Activated naive CD8-positive, alpha-beta T cell treated with anti-CD3 and anti-CD28 coated beads, Interleukin-2, amount 50 U/mL, for 24 hours (primary cell): Measurements from ENCODE around the gene TUT1.
"Not testable (repeated sequence)": the region's sequence is repeated elsewhere in the genome, so short reads cannot be mapped to it uniquely, and the experiment has no call there.

ENCODE experiments used
- ATAC-seq: fragments of 150-1000 bp; cut with Tn5 transposase; one replicate; pipeline ENCODE4 v1.10.0; 2021
- DNase-seq: peaks from one replicate; pipeline ENCODE4 v3.0.0; 2021
- H3K27ac Mint-ChIP-seq: one replicate; pipeline ENCODE4 v1.8.0; 2021; ENCODE audit warnings: mild to moderate bottlenecking, mixed read lengths
- H3K27me3 Mint-ChIP-seq: one replicate; pipeline ENCODE4 v1.8.0; 2021; ENCODE audit warnings: mixed read lengths
- H3K36me3 Mint-ChIP-seq: one replicate; pipeline ENCODE4 v1.8.0; 2021; ENCODE audit warnings: low read depth, mixed read lengths
- H3K4me1 Mint-ChIP-seq: one replicate; pipeline ENCODE4 v1.8.0; 2021; ENCODE audit warnings: mixed read lengths
- H3K4me3 Mint-ChIP-seq: one replicate; pipeline ENCODE4 v1.8.0; 2021; ENCODE audit warnings: mild to moderate bottlenecking, moderate library complexity, mixed read lengths
- H3K9me3 Mint-ChIP-seq: one replicate; pipeline ENCODE4 v1.8.0; 2021; ENCODE audit warnings: mixed read lengths

The TUT1 gene

DNA sequence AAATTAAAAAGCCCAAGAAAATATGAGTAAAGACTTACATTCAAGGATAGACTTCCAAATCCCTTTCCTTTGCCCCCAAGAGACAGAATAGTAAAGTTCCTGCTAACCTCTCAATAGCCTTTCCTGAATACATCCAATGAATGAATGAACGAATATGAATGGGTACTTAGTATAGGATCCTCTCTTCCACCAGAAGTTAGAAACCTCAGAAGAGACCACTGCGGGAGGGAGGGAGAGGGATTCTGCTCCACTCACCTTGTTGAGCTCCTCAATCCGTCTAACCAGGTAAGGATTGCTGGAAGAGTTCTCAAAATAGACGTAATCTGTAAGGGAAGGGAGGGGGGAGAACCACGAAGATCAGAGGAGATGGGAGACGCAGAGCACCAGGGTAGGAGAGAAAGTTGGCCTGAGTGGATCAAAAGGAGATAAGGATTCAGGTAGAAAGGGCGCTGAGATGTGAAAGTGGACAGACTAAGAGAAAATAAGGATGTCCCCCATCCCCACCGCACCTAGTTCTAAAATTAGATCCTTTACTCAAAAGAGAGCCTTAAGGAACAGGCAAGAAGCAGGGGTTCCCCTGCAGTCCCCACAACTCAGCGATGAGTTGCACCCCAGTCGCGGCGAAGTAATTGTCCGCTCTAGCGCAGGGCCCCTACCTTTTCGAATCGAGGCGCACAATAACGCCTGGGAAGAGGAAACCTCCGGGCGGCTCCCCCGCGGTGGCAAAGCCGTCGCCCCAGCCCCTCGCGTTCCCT lies 9.2 kb upstream of the TUT1 start:
- Mint-ChIP-seq H3K27me3 (peaks cover 2% of the 10 kb centered on the region), H3K9me3 (no peaks in the 10 kb centered on the region), H3K27ac (peak overlapping the region; percentile 94), H3K4me3 (peak overlapping the region; percentile 91), H3K4me1 (peaks cover 47% of the 10 kb centered on the region), H3K36me3 (peaks cover 69% of the 10 kb centered on the region)
- ATAC-seq, result no peak
- no peak for DNase-seq

DNA sequence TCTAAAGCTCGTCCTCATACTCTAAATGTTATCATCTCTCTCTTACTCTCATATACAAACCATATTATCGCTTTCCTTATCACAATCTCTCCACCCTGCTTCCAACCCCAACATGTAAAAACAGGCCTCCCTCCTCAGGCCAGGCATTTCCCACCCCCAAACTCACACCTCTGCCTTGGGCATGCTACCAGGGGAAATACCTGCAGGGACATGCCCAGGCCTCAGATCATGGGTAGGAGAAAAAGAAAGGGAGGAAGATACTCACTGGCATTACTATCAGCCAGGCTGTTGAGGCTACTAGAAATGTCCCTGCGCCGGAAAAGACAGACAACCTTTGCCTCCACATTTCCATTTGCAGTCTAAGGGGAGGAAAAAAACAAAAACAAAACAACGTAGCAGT lies 8.6 kb upstream of the TUT1 start:
- Mint-ChIP-seq H3K36me3 (peaks cover 69% of the 10 kb centered on the region), H3K4me3 (peak overlapping the region; percentile 91), H3K9me3 (no peaks in the 10 kb centered on the region), H3K4me1 (peaks cover 44% of the 10 kb centered on the region), H3K27me3 (peaks cover 2% of the 10 kb centered on the region), H3K27ac (peak overlapping the region; percentile 94)
- DNase-seq (peak; percentile 40), ATAC-seq (no peak)

DNA sequence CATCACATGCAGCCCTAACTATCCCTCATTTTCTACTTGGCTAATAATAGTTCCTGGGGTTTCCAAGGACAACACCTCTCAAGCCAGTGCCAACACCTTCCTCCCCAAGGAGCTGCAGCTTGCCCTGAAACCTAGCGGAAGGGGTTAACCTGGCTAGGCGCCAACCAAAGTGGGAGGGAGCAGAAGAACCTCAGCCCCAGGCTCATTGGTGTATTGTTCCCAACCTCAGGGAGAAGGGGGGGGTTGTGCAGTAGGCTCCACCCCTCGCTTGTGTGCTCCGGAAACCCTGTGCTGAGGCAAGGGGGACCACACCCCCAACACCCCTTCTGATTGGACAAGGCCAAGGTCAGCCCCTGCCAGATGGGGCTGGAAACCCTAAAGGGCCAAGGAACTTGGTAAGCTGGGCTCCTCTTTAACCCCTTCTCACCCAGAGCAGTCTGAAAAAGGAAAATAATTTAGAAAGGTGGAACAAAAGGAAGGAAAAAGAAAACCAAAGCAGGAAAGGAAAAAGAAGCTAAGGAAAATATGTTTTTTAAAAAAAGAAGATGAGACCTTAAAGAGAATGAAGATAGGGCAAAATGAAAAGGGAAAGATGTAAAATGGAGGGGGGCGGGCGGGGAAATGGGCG lies 7.9 kb upstream of the TUT1 start:
- Mint-ChIP-seq H3K27ac (peak overlapping the region; percentile 94), H3K9me3 (no peaks in the 10 kb centered on the region), H3K4me3 (peak overlapping the region; percentile 91), H3K4me1 (peaks cover 47% of the 10 kb centered on the region), H3K36me3 (peaks cover 72% of the 10 kb centered on the region), H3K27me3 (peaks cover 2% of the 10 kb centered on the region)
- ATAC-seq (peak; percentile 75), DNase-seq (peak; percentile 95)

DNA sequence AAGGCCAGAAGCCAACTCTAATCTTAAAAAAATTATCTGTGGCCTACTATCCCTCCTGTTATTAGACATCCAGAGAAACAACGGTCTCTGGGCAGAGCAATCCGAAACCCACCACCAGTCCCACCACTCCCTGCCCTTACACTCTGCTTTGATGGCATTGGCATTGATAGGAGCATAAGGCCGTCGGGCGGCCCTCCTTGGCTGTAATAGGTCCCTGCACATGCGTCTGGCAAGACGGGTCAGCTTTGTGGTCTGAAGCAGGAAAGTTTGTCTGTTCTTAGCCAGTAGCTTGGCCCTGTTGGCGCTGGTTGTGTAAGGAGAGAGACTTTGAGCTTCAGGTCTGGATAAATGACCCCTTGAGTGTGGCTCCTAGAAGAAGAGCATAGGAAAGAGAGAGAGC lies 3.8 kb upstream of the TUT1 start:
- ATAC-seq, result no peak
- Mint-ChIP-seq H3K9me3 (no peaks in the 10 kb centered on the region), H3K27me3 (peaks cover 4% of the 10 kb centered on the region), H3K4me1 (peaks cover 63% of the 10 kb centered on the region), H3K4me3 (no peak overlapping the region), H3K36me3 (peaks cover 73% of the 10 kb centered on the region), H3K27ac (peak overlapping the region; percentile 54)
- DNase-seq, result no peak

DNA sequence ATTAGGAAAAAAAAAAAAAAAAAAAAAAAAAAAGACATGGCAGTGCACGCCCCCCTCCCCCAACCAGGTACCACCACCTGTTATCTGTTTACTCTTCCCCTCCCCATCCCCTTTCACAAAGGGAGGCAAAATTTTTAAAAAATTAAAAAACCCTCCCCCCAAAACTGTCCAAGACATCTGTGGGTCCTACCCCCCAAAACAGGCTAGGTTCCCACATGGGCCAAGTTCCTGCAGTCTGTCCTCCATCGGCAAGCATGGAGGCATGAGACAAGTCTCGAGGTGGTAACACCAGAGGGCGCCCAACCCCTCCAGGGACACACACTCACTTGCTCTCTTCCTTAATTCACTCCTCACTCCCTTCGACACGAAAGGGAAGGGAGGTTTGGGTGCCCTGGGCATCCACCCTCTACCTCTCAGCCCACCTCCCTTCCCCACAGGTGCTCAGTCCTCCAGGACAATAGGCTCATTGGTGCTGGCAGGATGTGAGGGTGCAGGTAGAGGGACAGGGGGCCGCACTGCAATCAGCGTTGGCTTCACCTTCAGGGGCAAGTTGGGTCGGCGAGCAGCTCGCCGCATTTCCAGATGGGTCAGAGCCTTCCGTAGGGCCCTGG lies 2.2 kb upstream of the TUT1 start:
- peaks cover 63% of the 10 kb centered on the region for H3K36me3 Mint-ChIP-seq
- DNase-seq (peak; percentile 81), ATAC-seq (peak; percentile 27)
- peaks cover 58% of the 10 kb centered on the region for H3K4me1 Mint-ChIP-seq
- peak overlapping the region; percentile 66 for H3K4me3 Mint-ChIP-seq
- peaks cover 4% of the 10 kb centered on the region for H3K27me3 Mint-ChIP-seq
- H3K27ac Mint-ChIP-seq, result peak overlapping the region; percentile 84
- no peaks in the 10 kb centered on the region for H3K9me3 Mint-ChIP-seq

DNA sequence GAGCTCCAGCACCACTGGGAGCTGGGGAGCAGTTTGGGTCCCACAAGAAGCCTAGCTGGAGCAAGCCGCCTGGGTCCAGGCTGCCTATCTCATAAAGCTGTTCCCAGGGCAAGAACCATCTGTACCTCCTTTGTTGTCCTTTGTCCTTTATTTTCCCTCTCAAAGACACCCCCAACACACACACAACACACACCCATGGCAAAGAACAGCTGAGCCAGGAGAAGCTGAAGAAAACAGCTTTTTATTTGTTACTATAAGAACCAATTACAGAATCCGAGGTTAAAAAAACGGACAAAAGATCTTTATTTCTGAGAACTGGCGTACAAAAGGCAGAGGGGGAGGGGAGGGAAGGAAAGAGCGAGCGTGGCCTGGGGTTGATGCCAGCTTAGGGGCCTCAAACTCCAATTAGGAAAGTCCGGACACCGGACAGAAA lies 1.7 kb upstream of the TUT1 start:
- peak overlapping the region; percentile 96 for H3K4me3 Mint-ChIP-seq
- no peaks in the 10 kb centered on the region for H3K9me3 Mint-ChIP-seq
- peak overlapping the region; percentile 92 for H3K27ac Mint-ChIP-seq
- H3K4me1 Mint-ChIP-seq, result peaks cover 54% of the 10 kb centered on the region
- DNase-seq (no peak), ATAC-seq (no peak)
- H3K27me3 Mint-ChIP-seq, result peaks cover 4% of the 10 kb centered on the region
- peaks cover 60% of the 10 kb centered on the region for H3K36me3 Mint-ChIP-seq

DNA sequence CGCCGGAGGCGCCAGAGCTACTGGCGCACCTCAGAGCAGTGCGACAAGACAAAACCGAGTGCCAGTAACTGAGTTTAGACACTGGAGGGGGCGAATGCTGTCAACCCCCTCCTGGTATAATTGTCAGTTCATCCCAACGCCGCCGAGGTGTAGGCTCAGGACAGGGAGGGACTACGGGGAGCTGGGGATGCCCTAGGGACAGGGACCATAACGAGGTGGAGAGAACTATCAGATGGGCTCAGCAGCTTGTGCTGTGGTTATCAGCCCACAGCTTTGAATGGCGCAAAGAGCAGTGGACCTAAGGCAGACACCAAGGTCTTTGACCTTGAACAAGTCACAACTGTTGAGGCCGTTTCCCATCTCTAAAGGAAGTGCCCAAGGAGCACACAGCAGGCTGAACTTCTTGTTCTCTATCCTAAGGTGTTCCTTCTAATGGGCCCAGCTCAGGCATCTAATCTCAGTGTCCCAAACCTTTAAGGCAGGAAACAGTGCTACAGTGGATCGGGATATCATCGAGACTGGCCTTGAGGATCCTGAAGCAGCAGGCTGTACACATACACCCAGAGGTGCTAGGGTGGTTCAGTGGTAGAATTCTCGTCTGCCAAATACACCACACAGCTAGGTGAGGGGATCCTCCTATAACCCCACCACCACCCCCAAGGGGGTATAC lies 958 bp upstream of the TUT1 start:
- H3K4me1 Mint-ChIP-seq, result peaks cover 56% of the 10 kb centered on the region
- ATAC-seq, result no peak

DNA sequence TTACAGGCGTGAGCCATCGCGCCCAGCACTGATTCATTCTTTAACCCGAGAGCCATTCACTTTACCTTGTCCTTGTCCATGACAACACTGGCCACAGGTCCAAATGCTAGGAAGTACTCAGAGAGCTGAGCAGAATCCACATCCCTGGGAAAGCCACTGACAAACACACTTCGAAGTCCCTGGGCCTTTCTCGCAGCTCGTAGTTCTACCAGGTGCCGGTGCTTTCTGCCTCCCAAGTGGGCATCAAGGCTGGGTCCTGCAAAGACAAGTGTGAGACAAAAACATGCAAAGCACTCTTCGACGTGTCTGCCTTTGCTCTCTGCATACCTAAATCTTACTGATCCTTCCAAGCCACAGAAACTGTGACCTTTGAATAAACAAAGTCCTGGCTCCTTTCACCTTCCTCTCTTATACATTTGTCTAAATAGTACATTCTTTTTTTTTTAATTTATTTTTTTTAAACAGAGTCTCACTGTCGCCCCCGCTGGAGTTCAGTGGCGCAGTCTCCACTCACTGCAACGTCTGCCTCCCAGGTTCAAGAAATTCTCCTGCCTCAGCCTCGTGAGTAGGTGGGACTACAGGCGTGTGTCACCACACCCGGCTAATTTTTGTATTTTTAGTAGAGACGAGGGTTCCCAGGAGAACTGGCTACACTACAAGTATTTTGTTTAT lies 2.2 kb downstream of the TUT1 start:
- H3K4me1 Mint-ChIP-seq, result peaks cover 59% of the 10 kb centered on the region
- H3K27me3 Mint-ChIP-seq, result peaks cover 4% of the 10 kb centered on the region
- ATAC-seq (no peak), DNase-seq (peak; percentile 29)
- peak overlapping the region; percentile 96 for H3K4me3 Mint-ChIP-seq
- H3K36me3 Mint-ChIP-seq, result peaks cover 39% of the 10 kb centered on the region
- no peaks in the 10 kb centered on the region for H3K9me3 Mint-ChIP-seq
- H3K27ac Mint-ChIP-seq, result peak overlapping the region; percentile 92

More for the DNA sequence above, 958 bp upstream of the TUT1 start:
- DNase-seq, result peak; percentile 17
- Mint-ChIP-seq H3K27me3 (peaks cover 4% of the 10 kb centered on the region), H3K36me3 (peaks cover 58% of the 10 kb centered on the region), H3K27ac (peak overlapping the region; percentile 92), H3K4me3 (peak overlapping the region; percentile 96), H3K9me3 (no peaks in the 10 kb centered on the region)

DNA sequence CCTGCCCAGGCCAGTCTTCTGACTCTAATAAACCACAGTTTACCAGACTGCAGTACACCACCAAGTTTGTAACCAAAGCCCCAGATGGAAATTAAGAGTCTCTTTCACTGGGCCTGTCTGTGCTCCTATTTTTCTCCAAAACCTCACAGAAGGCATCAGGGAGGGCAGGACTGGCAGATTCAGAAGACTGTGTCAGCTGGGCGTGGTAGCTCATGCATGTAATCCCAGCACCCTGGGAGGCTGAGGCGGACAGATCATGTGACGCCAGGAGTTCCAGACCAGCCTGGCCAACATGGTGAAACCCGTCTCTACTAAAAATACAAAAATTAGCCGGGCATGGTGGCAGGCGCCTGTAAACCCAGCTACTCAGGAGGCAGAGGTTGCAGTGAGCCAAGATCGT lies 6.0 kb downstream of the TUT1 start:
- H3K27ac Mint-ChIP-seq, H3K4me3 Mint-ChIP-seq: not testable (repeated sequence)

DNA sequence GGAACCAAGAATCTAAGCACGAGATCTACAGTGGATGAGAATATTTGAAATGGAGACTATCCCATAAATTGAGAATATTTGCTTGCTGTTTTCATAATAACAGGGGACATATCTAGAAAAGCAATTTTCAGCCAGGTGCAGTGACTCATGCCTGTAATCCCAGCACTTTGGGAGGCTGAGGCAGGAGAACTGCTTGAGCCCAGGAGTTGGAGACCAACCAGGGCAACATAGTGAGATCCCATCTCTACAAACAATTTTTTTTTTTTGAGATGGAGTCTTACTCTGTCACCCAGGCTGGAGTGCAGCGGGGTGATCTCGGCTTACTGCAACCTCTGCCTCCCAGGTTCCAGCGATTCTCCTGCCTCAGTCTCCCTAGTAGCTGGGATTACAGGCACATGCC lies 9.6 kb downstream of the TUT1 start:
- H3K36me3 Mint-ChIP-seq, result peaks cover 20% of the 10 kb centered on the region
- ATAC-seq, H3K4me1 Mint-ChIP-seq, DNase-seq, H3K27me3 Mint-ChIP-seq, H3K27ac Mint-ChIP-seq, H3K9me3 Mint-ChIP-seq, H3K4me3 Mint-ChIP-seq: not testable (repeated sequence)

More for the DNA sequence above, 6.0 kb downstream of the TUT1 start:
- Mint-ChIP-seq H3K4me1 (peaks cover 24% of the 10 kb centered on the region), H3K36me3 (peaks cover 28% of the 10 kb centered on the region)
- not testable (repeated sequence) for ATAC-seq, H3K27me3 Mint-ChIP-seq, DNase-seq, H3K9me3 Mint-ChIP-seq

DNA sequence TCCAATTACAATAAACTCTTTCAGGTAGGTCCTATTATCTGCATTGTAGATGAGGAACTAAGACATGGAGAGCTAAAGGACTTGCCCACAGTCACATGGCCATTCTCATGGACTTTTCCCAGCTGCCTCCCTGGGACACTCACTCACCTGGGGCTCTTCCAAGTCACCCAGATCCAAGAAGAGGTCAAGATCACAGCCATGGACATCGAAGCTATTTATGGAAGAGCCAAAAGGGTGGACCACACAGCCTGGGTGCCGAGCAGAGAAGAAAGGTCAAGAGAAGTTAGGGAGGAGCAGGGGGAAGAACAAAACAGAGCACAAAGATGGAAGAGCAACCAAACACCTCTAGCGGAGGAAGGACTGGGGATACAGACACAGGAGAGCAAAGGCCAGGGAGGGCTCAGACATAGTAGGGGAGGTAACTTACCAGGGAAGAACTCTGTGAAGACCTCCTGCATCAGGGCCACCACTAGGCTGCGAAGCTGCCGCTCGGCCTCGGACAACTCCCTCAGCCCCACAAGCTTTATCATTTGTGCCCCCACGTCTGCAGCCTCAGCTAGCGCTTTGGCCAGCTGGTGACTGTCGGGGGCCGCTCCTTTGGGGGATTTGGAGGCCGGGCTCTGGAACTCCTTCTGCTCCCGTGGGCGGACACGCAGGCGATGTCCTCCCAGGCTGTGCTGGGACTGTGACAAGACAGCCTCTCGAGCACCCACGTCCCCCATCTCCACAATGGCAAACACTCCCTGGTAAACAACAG lies 10.2 kb downstream of the TUT1 start:
- DNase-seq (no peak), ATAC-seq (no peak)
- H3K27me3 Mint-ChIP-seq, result no peaks in the 10 kb centered on the region
- peak overlapping the region; percentile 67 for H3K27ac Mint-ChIP-seq
- no peak overlapping the region for H3K4me3 Mint-ChIP-seq
- peaks cover 19% of the 10 kb centered on the region for H3K36me3 Mint-ChIP-seq
- H3K9me3 Mint-ChIP-seq, result no peaks in the 10 kb centered on the region
- peaks cover 4% of the 10 kb centered on the region for H3K4me1 Mint-ChIP-seq

DNA sequence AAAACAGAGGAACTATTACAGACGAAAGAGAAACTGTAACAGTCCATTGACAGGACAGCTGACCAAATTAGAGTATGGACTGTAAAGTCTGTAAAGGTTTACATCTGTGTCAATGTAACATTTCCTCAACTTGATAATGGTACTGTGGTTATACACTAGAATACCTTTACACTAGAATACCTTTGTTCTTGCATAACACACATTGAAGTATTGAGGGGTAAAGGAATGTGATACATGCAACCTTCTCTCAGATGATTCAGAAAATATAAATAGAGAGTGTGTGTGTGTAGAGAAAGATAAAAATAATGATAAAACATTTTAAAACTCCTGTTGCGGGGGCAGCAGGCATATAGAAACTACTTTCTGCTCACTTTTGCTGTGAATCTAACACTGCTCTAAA lies 12.1 kb downstream of the TUT1 start:
- Mint-ChIP-seq H3K27me3 (no peaks in the 10 kb centered on the region), H3K27ac (no peak overlapping the region), H3K9me3 (no peaks in the 10 kb centered on the region), H3K36me3 (peaks cover 22% of the 10 kb centered on the region), H3K4me3 (no peak overlapping the region), H3K4me1 (peaks cover 9% of the 10 kb centered on the region)
- DNase-seq (no peak), ATAC-seq (no peak)

DNA sequence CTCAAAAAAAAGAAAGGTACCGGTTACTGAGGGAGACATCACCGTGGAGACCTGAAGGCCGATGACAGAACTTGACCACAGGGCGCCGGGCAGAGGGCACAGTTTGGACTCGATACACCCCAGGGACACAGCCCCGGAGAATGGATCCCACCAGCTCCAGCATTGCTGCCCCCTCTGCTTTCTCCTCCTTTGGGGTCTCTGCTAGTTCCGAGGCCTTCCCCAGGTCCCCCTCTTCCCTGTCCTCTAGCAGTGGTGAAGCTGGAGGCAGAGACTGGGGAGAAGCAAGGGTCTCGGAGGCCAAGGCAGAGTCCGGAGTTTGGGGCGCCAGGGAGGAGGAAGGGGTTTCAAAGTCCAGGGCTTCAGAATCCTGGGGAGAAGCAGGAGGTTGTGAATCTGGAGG lies 12.8 kb downstream of the TUT1 start:
- H3K9me3 Mint-ChIP-seq, result no peaks in the 10 kb centered on the region
- H3K4me3 Mint-ChIP-seq, result no peak overlapping the region
- no peak overlapping the region for H3K27ac Mint-ChIP-seq
- H3K36me3 Mint-ChIP-seq, result peaks cover 26% of the 10 kb centered on the region
- H3K27me3 Mint-ChIP-seq, result no peaks in the 10 kb centered on the region
- ATAC-seq (no peak), DNase-seq (no peak)
- peaks cover 15% of the 10 kb centered on the region for H3K4me1 Mint-ChIP-seq
